ENCODE measurements around the gene ITGAL.

DNA sequence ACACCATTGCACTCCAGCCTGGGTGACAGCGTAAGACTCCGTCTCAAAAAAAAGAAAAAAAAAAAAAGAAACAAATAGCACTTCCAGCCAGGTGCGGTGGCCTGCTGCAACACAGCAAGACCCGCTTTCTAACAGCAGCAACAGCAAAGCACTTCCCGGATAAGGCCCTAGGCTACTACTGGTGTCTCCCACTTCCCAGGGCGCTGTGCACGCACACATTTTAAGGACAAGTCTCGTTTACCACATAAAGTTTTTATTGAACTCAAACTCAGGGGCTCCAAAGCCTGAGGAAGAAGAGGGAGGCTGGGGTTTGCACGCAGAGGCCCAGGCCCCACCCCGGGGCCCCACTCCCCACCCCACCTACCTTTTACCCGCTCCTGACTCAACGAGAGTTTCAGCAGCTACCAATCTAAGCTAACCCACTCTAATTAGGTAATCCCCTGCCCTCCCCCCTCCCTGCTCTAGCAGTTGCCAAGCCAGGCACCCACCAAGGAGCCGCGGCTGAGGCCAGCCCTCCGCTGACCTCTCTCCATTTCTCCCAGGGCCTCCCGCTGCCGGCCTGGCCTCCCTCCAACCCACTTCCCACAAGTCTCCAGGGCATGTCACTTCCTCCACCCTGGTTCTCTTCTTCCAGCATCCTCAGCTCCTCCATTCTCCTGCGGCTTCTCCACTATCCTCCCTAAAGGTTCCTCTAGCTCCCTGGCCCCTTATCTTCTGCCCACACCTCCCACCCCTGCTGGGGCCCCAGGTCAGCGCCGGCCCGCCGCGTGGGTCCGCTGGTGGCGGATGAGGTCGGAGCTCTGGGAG is 51.4 kb downstream of the ITGAL start:
- TF ChIP-seq CTCF (optimal IDR thresholded peaks at IDR 0.05 in 1 of 3, IDR thresholded peaks at IDR 0.05 in 1 of 3, conservative IDR thresholded peaks at IDR 0.05 in 1 of 3; ENCODE audit: extremely low read depth in 1 of 3, insufficient read depth in 2 of 3, low read length in 3 of 3) (no peak), EZH2 (IDR thresholded peaks at IDR 0.05; ENCODE audit: low read length) (no peak)

All from keratinocyte (primary cell).